ENCODE measurements around the gene STPG2.

The STPG2 gene

GRCh38 chr4:97778174-97778573 is 365.1 kb downstream of the STPG2 start:
- ATAC-seq (replicated peaks), result no peak
- H3K36me3 Mint-ChIP-seq (ENCODE audit: insufficient read depth), result no peaks in the 10 kb centered on the region
- no peaks in the 10 kb centered on the region for H3K4me1 Mint-ChIP-seq (ENCODE audit: low read depth in 2 of 2)

GRCh38 chr4:97774347-97774989 is 368.8 kb downstream of the STPG2 start:
- Mint-ChIP-seq H3K36me3 (ENCODE audit: insufficient read depth) (no peaks in the 10 kb centered on the region), H3K4me1 (ENCODE audit: low read depth in 2 of 2) (no peaks in the 10 kb centered on the region), H3K27ac (no peak overlapping the region), H3K27me3 (no peaks in the 10 kb centered on the region), H3K4me3 (no peak overlapping the region), H3K9me3 (peaks cover 2 to 10% of the 10 kb centered on the region in 2 donors)
- DNase-seq (no peak), ATAC-seq (replicated peaks) (no peak)

More at GRCh38 chr4:97778174-97778573, 365.1 kb downstream of the STPG2 start:
- no peak for DNase-seq
- H3K27ac Mint-ChIP-seq, result no peak overlapping the region
- no peak overlapping the region for H3K4me3 Mint-ChIP-seq
- H3K27me3 Mint-ChIP-seq, result no peaks in the 10 kb centered on the region
- peaks cover 0 to 6% of the 10 kb centered on the region in 2 donors for H3K9me3 Mint-ChIP-seq

GRCh38 chr4:97770222-97770621 is 373.1 kb downstream of the STPG2 start:
- no peak overlapping the region for H3K4me3 Mint-ChIP-seq
- no peaks in the 10 kb centered on the region for H3K4me1 Mint-ChIP-seq (ENCODE audit: low read depth in 2 of 2)
- H3K27ac Mint-ChIP-seq, result no peak overlapping the region
- ATAC-seq (replicated peaks), result no peak
- no peaks in the 10 kb centered on the region for H3K36me3 Mint-ChIP-seq (ENCODE audit: insufficient read depth)
- no peaks in the 10 kb centered on the region for H3K27me3 Mint-ChIP-seq
- peaks cover 2 to 10% of the 10 kb centered on the region in 2 donors for H3K9me3 Mint-ChIP-seq
- no peak for DNase-seq

- Mint-ChIP-seq H3K36me3 (ENCODE audit: insufficient read depth) (no peaks in the 10 kb centered on the region), H3K4me3 (no peak overlapping the region), H3K9me3 (peaks cover 4 to 7% of the 10 kb centered on the region in 2 donors), H3K4me1 (ENCODE audit: low read depth in 2 of 2) (no peaks in the 10 kb centered on the region), H3K27me3 (no peaks in the 10 kb centered on the region), H3K27ac (no peak overlapping the region)
- no peak for ATAC-seq (replicated peaks)
- no peak for DNase-seq
Observed at GRCh38 chr4:97762115-97762512, 381.2 kb downstream of the STPG2 start.

- no peak for DNase-seq
- H3K36me3 Mint-ChIP-seq (ENCODE audit: insufficient read depth), result no peaks in the 10 kb centered on the region
- no peak overlapping the region for H3K27ac Mint-ChIP-seq
- no peak overlapping the region for H3K4me3 Mint-ChIP-seq
- no peaks in the 10 kb centered on the region for H3K27me3 Mint-ChIP-seq
- no peak for ATAC-seq (replicated peaks)
- no peaks in the 10 kb centered on the region for H3K4me1 Mint-ChIP-seq (ENCODE audit: low read depth in 2 of 2)
- H3K9me3 Mint-ChIP-seq, result peaks cover 7 to 11% of the 10 kb centered on the region in 2 donors
Observed at GRCh38 chr4:97761445-97762114, 381.7 kb downstream of the STPG2 start.

- Mint-ChIP-seq H3K27ac (no peak overlapping the region), H3K4me1 (ENCODE audit: low read depth in 2 of 2) (no peaks in the 10 kb centered on the region), H3K9me3 (peaks cover 7 to 13% of the 10 kb centered on the region in 2 donors), H3K4me3 (no peak overlapping the region), H3K27me3 (no peaks in the 10 kb centered on the region), H3K36me3 (ENCODE audit: insufficient read depth) (no peaks in the 10 kb centered on the region)
- ATAC-seq (replicated peaks) (no peak), DNase-seq (no peak)
Observed at GRCh38 chr4:97759785-97760184, 383.5 kb downstream of the STPG2 start.

GRCh38 chr4:97752599-97752998 is 390.7 kb downstream of the STPG2 start:
- Mint-ChIP-seq H3K27ac (no peak overlapping the region), H3K9me3 (peaks cover 7 to 11% of the 10 kb centered on the region in 2 donors), H3K27me3 (no peaks in the 10 kb centered on the region), H3K4me1 (ENCODE audit: low read depth in 2 of 2) (no peaks in the 10 kb centered on the region), H3K36me3 (ENCODE audit: insufficient read depth) (no peaks in the 10 kb centered on the region), H3K4me3 (no peak overlapping the region)
- ATAC-seq (replicated peaks), result no peak
- DNase-seq, result no peak

- Mint-ChIP-seq H3K4me1 (ENCODE audit: low read depth in 2 of 2) (no peaks in the 10 kb centered on the region), H3K9me3 (peaks cover 0 to 5% of the 10 kb centered on the region in 2 donors), H3K4me3 (no peak overlapping the region), H3K36me3 (ENCODE audit: insufficient read depth) (no peaks in the 10 kb centered on the region), H3K27ac (no peak overlapping the region), H3K27me3 (no peaks in the 10 kb centered on the region)
- ATAC-seq (replicated peaks) (no peak), DNase-seq (no peak)
Observed at GRCh38 chr4:97747945-97748344, 395.3 kb downstream of the STPG2 start.

GRCh38 chr4:97720869-97721432 is 422.3 kb downstream of the STPG2 start:
- DNase-seq, result no peak
- no peaks in the 10 kb centered on the region for H3K27me3 Mint-ChIP-seq
- no peak overlapping the region for H3K4me3 Mint-ChIP-seq

GRCh38 chr4:97691111-97691605 is 452.1 kb downstream of the STPG2 start:
- no peaks in the 10 kb centered on the region for H3K4me1 Mint-ChIP-seq (ENCODE audit: low read depth in 2 of 2)
- H3K9me3 Mint-ChIP-seq, result peaks cover 8 to 31% of the 10 kb centered on the region in 2 donors
- no peak for DNase-seq
- no peak overlapping the region for H3K27ac Mint-ChIP-seq
- no peak overlapping the region for H3K4me3 Mint-ChIP-seq
- ATAC-seq (replicated peaks), result no peak
- H3K27me3 Mint-ChIP-seq, result no peaks in the 10 kb centered on the region
- no peaks in the 10 kb centered on the region for H3K36me3 Mint-ChIP-seq (ENCODE audit: insufficient read depth)

More at GRCh38 chr4:97720869-97721432, 422.3 kb downstream of the STPG2 start:
- ATAC-seq (replicated peaks), result no peak
- Mint-ChIP-seq H3K27ac (no peak overlapping the region), H3K9me3 (peaks cover 0 to 3% of the 10 kb centered on the region in 2 donors), H3K36me3 (ENCODE audit: insufficient read depth) (no peaks in the 10 kb centered on the region), H3K4me1 (ENCODE audit: low read depth in 2 of 2) (no peaks in the 10 kb centered on the region)

GRCh38 chr4:97670703-97671269 is 472.5 kb downstream of the STPG2 start:
- DNase-seq, result no peak
- Mint-ChIP-seq H3K4me1 (ENCODE audit: low read depth in 2 of 2) (no peaks in the 10 kb centered on the region), H3K27me3 (no peaks in the 10 kb centered on the region)

GRCh38 chr4:97665553-97665952 is 477.7 kb downstream of the STPG2 start:
- ATAC-seq (replicated peaks), result no peak

More at GRCh38 chr4:97670703-97671269, 472.5 kb downstream of the STPG2 start:
- H3K4me3 Mint-ChIP-seq, result no peak overlapping the region
- H3K27ac Mint-ChIP-seq, result no peak overlapping the region
- H3K36me3 Mint-ChIP-seq (ENCODE audit: insufficient read depth), result no peaks in the 10 kb centered on the region
- no peak for ATAC-seq (replicated peaks)
- peaks cover 0 to 5% of the 10 kb centered on the region in 2 donors for H3K9me3 Mint-ChIP-seq

GRCh38 chr4:97664741-97665140 is 478.5 kb downstream of the STPG2 start:
- no peak for ATAC-seq (replicated peaks)
- H3K36me3 Mint-ChIP-seq (ENCODE audit: insufficient read depth), result no peaks in the 10 kb centered on the region
- H3K4me1 Mint-ChIP-seq (ENCODE audit: low read depth in 2 of 2), result no peaks in the 10 kb centered on the region
- H3K9me3 Mint-ChIP-seq, result peaks cover 0 to 3% of the 10 kb centered on the region in 2 donors
- no peak overlapping the region for H3K27ac Mint-ChIP-seq
- no peaks in the 10 kb centered on the region for H3K27me3 Mint-ChIP-seq
- DNase-seq, result no peak
- H3K4me3 Mint-ChIP-seq, result no peak overlapping the region

More at GRCh38 chr4:97665553-97665952, 477.7 kb downstream of the STPG2 start:
- Mint-ChIP-seq H3K9me3 (peaks cover 0 to 3% of the 10 kb centered on the region in 2 donors), H3K27me3 (no peaks in the 10 kb centered on the region), H3K4me1 (ENCODE audit: low read depth in 2 of 2) (no peaks in the 10 kb centered on the region), H3K4me3 (no peak overlapping the region), H3K36me3 (ENCODE audit: insufficient read depth) (no peaks in the 10 kb centered on the region), H3K27ac (no peak overlapping the region)
- DNase-seq, result no peak

All from effector memory CD8-positive, alpha-beta T cell (primary cell).